HepG2 (cell line): ENCODE data around the gene TAF6. TPM values are rescaled to one million over a fixed set of nuclear protein-coding genes. Genes with fewer than 3 reads are reported as not detected.

Experiments used
- BCL3 ChIP-seq: sonication (generic); formaldehyde crosslinking; IDR thresholded peaks from 2 replicates; pipeline ENCODE4 v1.5.1; 2020; ENCODE audit warnings: mild to moderate bottlenecking, missing genetic modification reagents, moderate library complexity
- FOSL2 ChIP-seq: sonication (generic); formaldehyde crosslinking; IDR thresholded peaks from 2 replicates; pipeline ENCODE4 v1.4.0; 2020; ENCODE audit warnings: missing genetic modification reagents
- FOXP4 ChIP-seq: sonication (generic); formaldehyde crosslinking; IDR thresholded peaks from 2 replicates; pipeline ENCODE4 v1.4.0; 2020; ENCODE audit warnings: missing genetic modification reagents
- GABPA ChIP-seq, 2 experiments: IDR thresholded peaks; 2 replicates each; pipeline ENCODE4 v1.6.1; 2011 to 2016; ENCODE audit warnings: low read depth in 2 of 2, low read length in 1 of 2, missing biosample characterization in 1 of 2, missing genetic modification characterization in 1 of 2
- HES4 ChIP-seq: sonication (generic); formaldehyde crosslinking; IDR thresholded peaks from 2 replicates; pipeline ENCODE4 v1.9.0; 2021; ENCODE audit warnings: mild to moderate bottlenecking, missing genetic modification reagents, borderline replicate concordance
- LCORL ChIP-seq, 2 experiments: fragments of 450-650 bp in 1 of 2; sonication (generic) in 1 of 2; formaldehyde crosslinking in 1 of 2; IDR thresholded peaks; 2 replicates each; pipeline versions ENCODE4 v1.5.0 to v1.6.1; 2017 to 2020; ENCODE audit warnings: antibody characterized with exemption in 1 of 2, missing genetic modification reagents in 1 of 2
- MYC ChIP-seq: sonication (generic); formaldehyde crosslinking; IDR thresholded peaks from 2 replicates; pipeline ENCODE4 v1.9.0; 2021; ENCODE audit warnings: missing genetic modification reagents, borderline replicate concordance
- PITX1 ChIP-seq: sonication (generic); formaldehyde crosslinking; IDR thresholded peaks from 2 replicates; pipeline ENCODE4 v1.5.1; 2020; ENCODE audit warnings: mild to moderate bottlenecking, missing genetic modification reagents
- SAP130 ChIP-seq: IDR thresholded peaks from 2 replicates; pipeline ENCODE4 v1.6.1; 2016; ENCODE audit warnings: low read depth
- SKI ChIP-seq: fragments of 450-650 bp; IDR thresholded peaks from one replicate; pipeline ENCODE4 v1.6.1; 2018; ENCODE audit warnings: mild to moderate bottlenecking; ENCODE audit not compliant: partially characterized antibody
- SPEN ChIP-seq: sonication (generic); formaldehyde crosslinking; IDR thresholded peaks from 2 replicates; pipeline ENCODE4 v1.5.1; 2020; ENCODE audit warnings: low read depth, mild to moderate bottlenecking, missing genetic modification reagents
- ZFX ChIP-seq: sonication (generic); formaldehyde crosslinking; IDR thresholded peaks from 2 replicates; pipeline ENCODE4 v1.4.0; 2020; ENCODE audit warnings: mild to moderate bottlenecking, low read depth, missing genetic modification reagents, moderate library complexity
- ZNF18 ChIP-seq: sonication (generic); formaldehyde crosslinking; IDR thresholded peaks from 2 replicates; pipeline ENCODE4 v1.8.0; 2022; ENCODE audit warnings: mild to moderate bottlenecking, missing genetic modification reagents; ENCODE audit not compliant: insufficient replicate concordance
- ZNF282 ChIP-seq: fragments of 450-650 bp; IDR thresholded peaks from 2 replicates; pipeline ENCODE4 v1.6.1; 2018; ENCODE audit not compliant: partially characterized antibody
- ZNF292 ChIP-seq: sonication (generic); formaldehyde crosslinking; IDR thresholded peaks from 2 replicates; pipeline ENCODE4 v1.8.1; 2022; ENCODE audit warnings: mild to moderate bottlenecking, low read depth, missing genetic modification reagents, borderline replicate concordance
- ZNF331 ChIP-seq: sonication (generic); formaldehyde crosslinking; IDR thresholded peaks from 2 replicates; pipeline ENCODE4 v1.4.0; 2020; ENCODE audit warnings: missing genetic modification reagents
- ZNF343 ChIP-seq: sonication (generic); formaldehyde crosslinking; IDR thresholded peaks from 2 replicates; pipeline ENCODE4 v1.4.0; 2020; ENCODE audit warnings: mild to moderate bottlenecking, missing genetic modification reagents
- ZNF350 ChIP-seq: sonication (generic); formaldehyde crosslinking; IDR thresholded peaks from 2 replicates; pipeline ENCODE4 v1.4.0; 2020; ENCODE audit warnings: mild to moderate bottlenecking, low read depth, missing genetic modification reagents, borderline replicate concordance
- ZNF430 ChIP-seq: sonication (generic); formaldehyde crosslinking; IDR thresholded peaks from 2 replicates; pipeline ENCODE4 v1.9.0; 2021; ENCODE audit warnings: mild to moderate bottlenecking, missing genetic modification reagents
- ZNF441 ChIP-seq: sonication (generic); formaldehyde crosslinking; IDR thresholded peaks from 2 replicates; pipeline ENCODE4 v1.7.0; 2021; ENCODE audit warnings: missing genetic modification reagents, borderline replicate concordance
- ZNF713 ChIP-seq: sonication (generic); formaldehyde crosslinking; IDR thresholded peaks from 2 replicates; pipeline ENCODE4 v1.4.0; 2020; ENCODE audit warnings: mild to moderate bottlenecking, missing genetic modification reagents
- ZNF777 ChIP-seq: sonication (generic); formaldehyde crosslinking; IDR thresholded peaks from 2 replicates; pipeline ENCODE4 v1.4.0; 2020; ENCODE audit warnings: missing genetic modification reagents
- polyA plus RNA-seq, 8 experiments: library from polyadenylated mRNA; depleted of rRNA in 3 of 8; stranded (reverse) in 7 of 8; unstranded in 1 of 8; fragments of >200 nt; fragmentation: Illumina TruSeq in 4 of 8; extraction: Trizol in 4 of 8; gene quantifications; 2 replicates each; pipeline versions ENCODE4 v1.2.1 to v1.2.3, GENCODE V29; 2011 to 2016; ENCODE audit warnings: low read depth in 4 of 8, missing spikeins in 1 of 8, mixed read lengths in 1 of 8; ENCODE audit not compliant: insufficient read depth in 1 of 8
- total RNA-seq, 5 experiments: library from RNA; depleted of rRNA; stranded (reverse); fragments of >200 nt; fragmentation: Illumina TruSeq; extraction: Trizol; gene quantifications; 2 replicates each; pipeline ENCODE4 v1.2.3, GENCODE V29; 2016; ENCODE audit warnings: low read depth in 1 of 5

The TAF6 gene
- total and polyA plus RNA-seq, 2 of the 13 experiments (the other 11 are each of a cell fraction or from before 2014, with no cell fraction given), result 12.9 to 18.8 TPM

GRCh38 chr7:100119970-100120732 lies 993 bp upstream of the TAF6 start (continued):
- TF ChIP-seq LCORL (IDR thresholded peaks at IDR 0.05), result no peak
- TF ChIP-seq LCORL (CRISPR knock-in tag; IDR thresholded peaks at IDR 0.05), result peak; percentile 36
- no peak for TF ChIP-seq SKI
- no peak for TF ChIP-seq GABPA (IDR thresholded peaks at IDR 0.05; ENCODE audit: low read depth, low read length)
- TF ChIP-seq GABPA (CRISPR knock-in tag; IDR thresholded peaks at IDR 0.05; ENCODE audit: low read depth), result peak; percentile 44
- TF ChIP-seq HES4 (CRISPR knock-in tag), result no peak
- 0 out of 2 replicates have a peak, but pooled peaks have one; percentile 24 for TF ChIP-seq MYC (CRISPR knock-in tag)
- peak; percentile 67 for TF ChIP-seq ZFX (CRISPR knock-in tag)
- no peak for TF ChIP-seq ZNF331 (CRISPR knock-in tag)
- no peak for TF ChIP-seq ZNF441
- TF ChIP-seq ZNF350 (CRISPR knock-in tag), result 0 out of 2 replicates have a peak, but pooled peaks have one; percentile 21
- TF ChIP-seq ZNF713 (CRISPR knock-in tag), result no peak
- peak; percentile 12; the same call in 1 of the 2 replicates for TF ChIP-seq PITX1
- TF ChIP-seq ZNF18, result peak; percentile 16
- no peak for TF ChIP-seq FOSL2 (CRISPR knock-in tag)
- no peak for TF ChIP-seq ZNF282
- no peak for TF ChIP-seq ZNF343 (CRISPR knock-in tag)
- TF ChIP-seq FOXP4 (CRISPR knock-in tag), result no peak
- TF ChIP-seq ZNF777 (CRISPR knock-in tag), result peak; percentile 75
- TF ChIP-seq ZNF292 (CRISPR knock-in tag), result peak; percentile 39; the same call in 1 of the 2 replicates
- peak; percentile 9; the same call in 1 of the 2 replicates for TF ChIP-seq BCL3 (CRISPR knock-in tag)
- TF ChIP-seq SPEN (CRISPR knock-in tag), result 0 out of 2 replicates have a peak, but pooled peaks have one; percentile 3
- peak; percentile 11; the same call in 1 of the 2 replicates for TF ChIP-seq SAP130 (CRISPR knock-in tag)
- 0 out of 2 replicates have a peak, but pooled peaks have one; percentile 17 for TF ChIP-seq ZNF430 (CRISPR knock-in tag)
